A375 (cell line): ENCODE data around the gene C1orf122. TPM values are rescaled to one million over a fixed set of nuclear protein-coding genes. Genes with fewer than 3 reads are reported as not detected.

Experiments used
- total RNA-seq: library from RNA; depleted of rRNA; stranded (reverse); fragments of >200 nt; shearing (Covaris generic); gene quantifications from 2 replicates; pipeline ENCODE4 v1.2.3, GENCODE V29; 2014; rRNA removed

Gene C1orf122
- 63.8 and 70.0 TPM in 2 replicates for total RNA-seq

GRCh38 chr1:37807555-37808368, at the start of gene C1orf122, which contains the start of gene YRDC:
Gene C1orf122, plus strand, starts transcription at chr1:37807790. Its CDS starts 615 bp downstream, at chr1:37808405.
Gene YRDC, minus strand, starts transcription at chr1:37808208. Its CDS starts 28 bp downstream, at chr1:37808180.

DNA sequence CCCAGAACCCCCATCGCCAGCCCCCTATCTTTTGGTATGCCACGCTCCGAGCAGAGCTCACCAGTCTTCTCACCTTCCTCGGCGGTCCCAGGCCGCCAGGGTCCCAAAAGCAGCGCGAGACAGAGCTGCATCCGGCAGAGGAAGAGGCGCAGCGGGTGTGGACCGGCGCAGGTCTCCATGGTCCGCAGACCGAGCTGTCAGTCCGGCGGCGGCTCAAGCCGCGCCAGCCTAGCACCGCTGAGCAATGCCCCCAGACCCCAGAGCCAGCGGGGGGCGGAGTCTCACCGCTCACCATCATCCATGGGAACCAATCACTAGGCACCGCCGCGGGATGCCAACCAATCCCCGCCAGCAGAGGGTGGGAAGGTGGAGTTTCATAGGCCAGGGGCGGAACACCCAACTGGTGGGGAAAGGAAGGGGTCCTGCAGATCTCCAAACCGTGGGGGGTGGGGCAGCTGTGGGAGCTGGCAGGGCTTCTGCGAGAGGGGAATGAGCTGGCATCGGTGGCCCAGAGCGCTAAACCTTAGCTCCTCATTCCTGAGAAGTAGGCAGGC, 42.6 kb upstream of the C1orf122 start, which contains the start of gene EPHA10:
TSS of gene EPHA10 (minus strand) at position 233 of the 554 bp plus-strand sequence. CDS start at position 179, 54 bp downstream.

DNA sequence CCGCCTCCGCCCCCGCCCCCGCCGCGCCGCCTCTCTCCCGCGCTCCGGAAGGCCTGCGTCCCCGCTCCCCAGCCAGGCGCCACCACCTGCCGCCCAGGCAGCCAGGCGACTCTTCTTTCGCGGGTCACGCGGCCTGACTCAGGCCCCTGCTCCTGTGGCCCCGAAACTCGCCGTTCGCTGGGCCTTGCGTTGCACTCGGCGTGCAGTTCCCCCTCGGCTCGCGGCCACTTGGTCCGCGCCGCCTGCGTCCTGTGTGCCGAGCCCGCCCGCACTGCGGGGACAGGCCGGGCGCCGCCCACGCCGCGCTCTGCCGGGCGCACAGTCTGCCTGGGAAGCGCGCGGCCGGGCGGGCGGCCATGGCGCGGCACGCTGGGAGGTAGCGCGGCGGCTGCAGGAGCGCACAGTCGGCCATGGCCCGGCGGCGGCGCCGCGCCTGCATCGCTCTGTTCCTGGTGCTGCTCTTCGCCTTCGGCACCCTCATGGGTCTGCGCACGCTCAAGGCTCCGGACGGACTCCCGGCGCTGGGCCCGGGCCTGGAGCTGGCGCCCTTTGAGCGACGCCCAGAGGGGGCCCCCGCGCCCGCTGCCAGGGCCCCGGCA, 13.7 kb upstream of the C1orf122 start, which contains the start of gene MANEAL:
TSS of gene MANEAL (plus strand) at position 75 of the 599 bp plus-strand sequence. CDS start at position 411, 336 bp downstream.

Other genes starting within 250 kb of the C1orf122 start
- gene GNL2, start 211.9 kb upstream of the C1orf122 start, total RNA-seq = 158 and 171 TPM in 2 replicates
- not detected in 2 replicates for gene RSPO1, start 172.9 kb upstream of the C1orf122 start, total RNA-seq
- gene CDCA8, start 115.3 kb upstream of the C1orf122 start, total RNA-seq = 18.6 and 24.2 TPM in 2 replicates
- not detected in 2 replicates for gene EPHA10, start 42.7 kb upstream of the C1orf122 start, total RNA-seq
- gene MANEAL, start 13.9 kb upstream of the C1orf122 start, total RNA-seq = 18.6 and 19.4 TPM in 2 replicates
- gene YRDC, start 418 bp downstream of the C1orf122 start, total RNA-seq = 82.0 and 83.1 TPM in 2 replicates
- gene MTF1, start 51.8 kb downstream of the C1orf122 start, total RNA-seq = 3.6 and 7.0 TPM in 2 replicates
- gene INPP5B, start 139.3 kb downstream of the C1orf122 start, total RNA-seq = 29.2 and 30.8 TPM in 2 replicates
- 193 and 258 TPM in 2 replicates for gene SF3A3, start 182.2 kb downstream of the C1orf122 start, total RNA-seq
- gene FHL3, start 197.7 kb downstream of the C1orf122 start, total RNA-seq = 12.4 and 13.3 TPM in 2 replicates
- gene UTP11, start 204.9 kb downstream of the C1orf122 start, total RNA-seq = 84.9 and 92.0 TPM in 2 replicates
- gene POU3F1, start 239.0 kb downstream of the C1orf122 start, total RNA-seq = 0.08 and 0.15 TPM in 2 replicates